NCI-H345 (cell line): Measurements from ENCODE around the gene CDHR2.

Experiments
- DNase-seq: peaks from one replicate; lab custom pipeline; 2025; lab: John Stamatoyannopoulos, UW

CDHR2 gene

GRCh38 chr5:176640616-176641015, 91.5 kb downstream of the CDHR2 start:
- no peak for DNase-seq

DNA sequence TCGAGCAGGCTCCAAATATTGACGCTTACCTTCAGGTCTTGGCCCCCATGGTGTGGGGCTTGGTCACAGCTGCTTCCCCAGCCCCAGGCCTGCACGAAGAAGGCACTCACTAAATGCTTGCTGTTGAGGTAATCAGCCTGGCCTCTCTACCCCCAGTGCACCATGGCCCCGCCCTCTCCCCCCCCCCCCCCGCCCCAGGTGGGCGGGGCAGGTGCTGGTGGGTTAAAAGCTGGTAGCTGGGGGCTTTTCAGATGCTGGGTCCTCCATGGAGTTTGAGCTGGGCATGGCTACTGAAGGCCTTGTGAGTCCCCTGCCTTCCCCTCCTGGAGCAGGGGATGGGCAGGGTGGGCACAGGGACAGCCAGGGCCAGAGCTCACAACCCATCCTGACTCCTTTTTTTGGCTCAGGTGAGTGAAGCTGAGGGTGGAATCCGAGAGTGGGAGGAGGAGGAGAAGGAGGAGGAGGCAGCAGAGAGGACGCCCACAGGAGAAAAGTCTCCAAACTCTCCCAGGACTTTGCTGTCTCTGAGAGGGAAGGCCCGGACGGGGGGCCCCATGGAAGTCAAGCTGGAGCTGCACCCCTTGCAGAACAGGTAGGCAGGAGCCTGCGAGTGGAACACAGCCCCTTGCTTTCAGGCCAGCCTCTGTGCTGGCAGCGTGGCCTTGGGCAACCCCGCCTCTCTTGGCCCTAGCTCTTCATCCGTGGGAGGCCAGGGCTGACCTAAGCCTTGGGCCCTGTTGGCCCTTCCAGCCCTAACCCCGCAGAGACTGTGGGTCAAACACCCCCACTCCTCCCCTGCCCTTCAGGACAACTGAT, 93.7 kb downstream of the CDHR2 start:
- DNase-seq = no peak

DNA sequence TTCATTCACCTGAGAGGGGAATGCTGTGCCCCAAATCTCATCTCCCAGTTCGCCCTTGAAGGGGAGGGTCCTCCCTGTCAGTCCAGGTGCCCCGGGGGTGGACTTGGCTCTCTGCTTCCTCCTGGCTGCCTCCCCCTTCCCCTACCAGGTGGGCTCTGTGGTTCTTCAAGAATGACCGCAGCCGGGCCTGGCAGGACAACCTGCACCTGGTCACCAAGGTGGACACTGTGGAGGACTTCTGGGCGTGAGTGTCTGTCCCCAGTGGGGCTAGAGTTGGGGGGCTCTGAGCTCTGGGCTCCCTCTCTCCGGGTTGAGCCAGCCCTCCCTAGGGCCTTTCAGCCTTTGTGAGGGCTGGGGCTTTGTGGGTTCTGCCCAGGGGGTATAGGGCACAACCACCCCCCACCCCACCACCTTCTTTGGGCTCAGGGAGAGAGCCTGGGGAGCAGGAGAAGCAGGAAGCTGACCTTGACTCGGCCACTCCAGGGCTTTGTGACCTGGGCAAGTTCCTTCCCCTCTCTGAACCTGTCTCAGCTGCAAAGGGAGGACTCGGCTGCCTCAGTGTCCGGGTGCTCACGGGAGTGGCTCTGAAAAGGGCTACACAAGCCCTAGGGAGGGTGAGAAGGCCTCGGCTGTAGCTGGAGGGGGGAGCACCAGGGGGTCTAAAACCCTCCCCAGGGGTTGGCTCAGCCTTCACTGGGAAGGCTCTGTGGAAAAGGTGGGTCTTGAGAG, 94.5 kb downstream of the CDHR2 start:
- no peak for DNase-seq

GRCh38 chr5:176644294-176644693, 95.2 kb downstream of the CDHR2 start:
- no peak for DNase-seq

- no peak for DNase-seq
Measured at GRCh38 chr5:176644878-176645670, 95.9 kb downstream of the CDHR2 start.
